ENCODE results near the gene PRKAB1. TPM values are rescaled to one million over a fixed set of nuclear protein-coding genes. Genes with fewer than 3 reads are reported as not detected.
"Not testable (repeated sequence)": the region's sequence is repeated elsewhere in the genome, so short reads cannot be mapped to it uniquely, and the experiment has no call there.

The PRKAB1 gene
- total RNA-seq, 1 experiment from 2014 or later: 16.2 TPM

- ChIA-PET CTCF (no interaction called here), POLR2A (ENCODE audit: unreplicated experiment) (no interaction called here)
- BruUV-seq (replicated peaks): no TSS peak
Observed at GRCh38 chr12:119652665-119653064, 15.3 kb upstream of the PRKAB1 start.

GRCh38 chr12:119657001-119657400 lies 10.9 kb upstream of the PRKAB1 start:
- BruUV-seq (replicated peaks); POLR2A ChIA-PET (ENCODE audit: unreplicated experiment); H3K36me3 ChIP-seq (ENCODE audit: low read depth, low read length); H3K4me2 ChIP-seq (ENCODE audit: low read length); H3F3A ChIP-seq (ENCODE audit: low read length, unreplicated experiment); H3K4me1 ChIP-seq (ENCODE audit: insufficient read depth, low read length); H4K20me1 ChIP-seq (ENCODE audit: low read length); CTCF ChIA-PET; H3K4me3 ChIP-seq (ENCODE audit: low read length); H3K9ac ChIP-seq (ENCODE audit: low read length); DNase-seq; H3K9me2 ChIP-seq (replicated peaks; ENCODE audit: low read length); ATAC-seq; H3K27me3 ChIP-seq (ENCODE audit: low read length); H2AFZ ChIP-seq (ENCODE audit: low read length); H3K27ac ChIP-seq (ENCODE audit: low read length); H3K79me2 ChIP-seq (ENCODE audit: low read length): not testable (repeated sequence)
- intact Hi-C loops (cut with micrococcal nuclease): loop anchor here (5.0 to 10.0 kb wide), 3 partner anchors 215 to 1252 kb away; no protein-coding TSS in a partner anchor
- H3K9me3 ChIP-seq (ENCODE audit: low read length): 0 out of 2 replicates have a peak, but pooled peaks cover 13% of the 10 kb centered on the region

More at GRCh38 chr12:119652665-119653064, 15.3 kb upstream of the PRKAB1 start:
- Histone ChIP-seq H2AFZ (ENCODE audit: low read length) (no peak overlapping the region), H4K20me1 (ENCODE audit: low read length) (no peaks in the 10 kb centered on the region), H3K9ac (ENCODE audit: low read length) (no peak overlapping the region), H3K9me2 (replicated peaks; ENCODE audit: low read length) (no peaks in the 10 kb centered on the region), H3K4me3 (ENCODE audit: low read length) (no peak overlapping the region), H3K4me2 (ENCODE audit: low read length) (no peak overlapping the region), H3K27ac (ENCODE audit: low read length) (no peak overlapping the region), H3K79me2 (ENCODE audit: low read length) (no peaks in the 10 kb centered on the region), H3K27me3 (ENCODE audit: low read length) (peaks cover 11% of the 10 kb centered on the region), H3K36me3 (ENCODE audit: low read depth, low read length) (no peaks in the 10 kb centered on the region), H3F3A (ENCODE audit: low read length, unreplicated experiment) (no peaks in the 10 kb centered on the region), H3K4me1 (ENCODE audit: insufficient read depth, low read length) (no peaks in the 10 kb centered on the region), H3K9me3 (ENCODE audit: low read length) (0 out of 2 replicates have a peak, but pooled peaks cover 15% of the 10 kb centered on the region)
- DNase-seq (no peak), ATAC-seq (no peak)
- TF ChIP-seq EZH2phosphoT487 (IDR thresholded peaks at IDR 0.05; ENCODE audit: borderline replicate concordance, low read length): no peak
- no peak for TF ChIP-seq CTCF (conservative IDR thresholded peaks at IDR 0.05; ENCODE audit: low read depth, low read length)
- no peak for TF ChIP-seq EZH2 (IDR thresholded peaks at IDR 0.05; ENCODE audit: low read length, unreplicated experiment)
- intact Hi-C loops (cut with micrococcal nuclease): loop anchor here (10.0 kb wide), 1 partner anchor 1248 kb away; no protein-coding TSS in a partner anchor

- H3K9ac ChIP-seq (ENCODE audit: low read length); H3K27me3 ChIP-seq (ENCODE audit: low read length); H3K4me2 ChIP-seq (ENCODE audit: low read length); H3K4me3 ChIP-seq (ENCODE audit: low read length); BruUV-seq (replicated peaks); POLR2A ChIA-PET (ENCODE audit: unreplicated experiment); H3F3A ChIP-seq (ENCODE audit: low read length, unreplicated experiment); H3K4me1 ChIP-seq (ENCODE audit: insufficient read depth, low read length); H4K20me1 ChIP-seq (ENCODE audit: low read length); ATAC-seq; H3K36me3 ChIP-seq (ENCODE audit: low read depth, low read length); H3K9me2 ChIP-seq (replicated peaks; ENCODE audit: low read length); H3K79me2 ChIP-seq (ENCODE audit: low read length); H3K9me3 ChIP-seq (ENCODE audit: low read length); H2AFZ ChIP-seq (ENCODE audit: low read length); DNase-seq; H3K27ac ChIP-seq (ENCODE audit: low read length): not testable (repeated sequence)
- intact Hi-C loops (cut with micrococcal nuclease): loop anchor here (1.0 to 10.0 kb wide), 4 partner anchors 122 to 1253 kb away; no protein-coding TSS in a partner anchor
- CTCF ChIA-PET: interaction anchor here (0.8 to 1.6 kb wide), 3 partner anchors 9 to 122 kb away, joined by 3 to 9 read pairs (median 8); partner anchors contain the start of gene PRKAB1
Observed at GRCh38 chr12:119658166-119658565, 9.8 kb upstream of the PRKAB1 start.

Data from PC-3 (cell line).